HepG2 (cell line): Measurements from ENCODE around the gene SDK2. TPM values are rescaled to one million over a fixed set of nuclear protein-coding genes. Genes with fewer than 3 reads are reported as not detected.
A peak's percentile ranks its signal among the peaks of the same experiment; 100 is the strongest.

ENCODE experiments used
- FUBP1 ChIP-seq: sonication (generic); formaldehyde crosslinking; IDR thresholded peaks from 2 replicates; pipeline ENCODE4 v1.5.1; 2020; ENCODE audit warnings: missing genetic modification reagents, mild to moderate bottlenecking, borderline replicate concordance
- MEIS1 ChIP-seq: sonication (generic); formaldehyde crosslinking; IDR thresholded peaks from 2 replicates; pipeline ENCODE4 v1.9.0; 2021; ENCODE audit warnings: mild to moderate bottlenecking, missing genetic modification reagents, moderate library complexity, borderline replicate concordance
- MTF2 ChIP-seq: sonication (generic); formaldehyde crosslinking; IDR thresholded peaks from 2 replicates; pipeline ENCODE4 v1.5.0; 2020; ENCODE audit warnings: missing genetic modification reagents, borderline replicate concordance
- NFYB ChIP-seq: sonication (generic); formaldehyde crosslinking; IDR thresholded peaks from 2 replicates; pipeline ENCODE4 v1.4.0; 2020; ENCODE audit warnings: missing genetic modification reagents
- RARA ChIP-seq: IDR thresholded peaks from 2 replicates; pipeline ENCODE4 v1.6.1; 2016; ENCODE audit warnings: missing genetic modification reagents, missing compliant biosample characterization
- REPIN1 ChIP-seq: sonication (generic); formaldehyde crosslinking; IDR thresholded peaks from 2 replicates; pipeline ENCODE4 v1.8.0; 2022; ENCODE audit warnings: missing genetic modification reagents, low read depth, mild to moderate bottlenecking, borderline replicate concordance
- RNF219 ChIP-seq: sonication (generic); formaldehyde crosslinking; IDR thresholded peaks from 2 replicates; pipeline ENCODE4 v1.5.0; 2020; ENCODE audit warnings: mild to moderate bottlenecking, missing genetic modification reagents
- RXRA ChIP-seq: sonication (generic); formaldehyde crosslinking; IDR thresholded peaks from 2 replicates; pipeline ENCODE4 v1.5.1; 2020; ENCODE audit warnings: missing genetic modification reagents
- SIN3A ChIP-seq: IDR thresholded peaks from 2 replicates; pipeline ENCODE4 v1.6.1; 2011; ENCODE audit warnings: low read depth, mild to moderate bottlenecking, control low read depth, low read length, borderline replicate concordance
- YY1 ChIP-seq: IDR thresholded peaks from 2 replicates; pipeline ENCODE4 v1.6.1; 2011; ENCODE audit warnings: low read length, low read depth, moderate library complexity, mild to moderate bottlenecking; ENCODE audit not compliant: insufficient read depth, insufficient replicate concordance
- ZNF230 ChIP-seq: sonication (generic); formaldehyde crosslinking; IDR thresholded peaks from 2 replicates; pipeline ENCODE4 v1.4.0; 2020; ENCODE audit warnings: mild to moderate bottlenecking, missing genetic modification reagents
- ZNF280B ChIP-seq: sonication (generic); formaldehyde crosslinking; IDR thresholded peaks from 2 replicates; pipeline ENCODE4 v1.5.0; 2020; ENCODE audit warnings: missing genetic modification reagents, mild to moderate bottlenecking, borderline replicate concordance
- ZNF33B ChIP-seq: sonication (generic); formaldehyde crosslinking; IDR thresholded peaks from 2 replicates; pipeline ENCODE4 v1.5.1; 2020; ENCODE audit warnings: mild to moderate bottlenecking, missing genetic modification reagents
- ZNF605 ChIP-seq: sonication (generic); formaldehyde crosslinking; IDR thresholded peaks from 2 replicates; pipeline ENCODE4 v1.8.0; 2022; ENCODE audit warnings: mild to moderate bottlenecking, missing genetic modification reagents
- ZNF616 ChIP-seq: sonication (generic); formaldehyde crosslinking; IDR thresholded peaks from 2 replicates; pipeline ENCODE4 v1.5.0; 2020; ENCODE audit warnings: low read depth, mild to moderate bottlenecking, missing genetic modification reagents
- polyA plus RNA-seq, 8 experiments: library from polyadenylated mRNA; depleted of rRNA in 3 of 8; stranded (reverse) in 7 of 8; unstranded in 1 of 8; fragments of >200 nt; fragmentation: Illumina TruSeq in 4 of 8; extraction: Trizol in 4 of 8; gene quantifications; 2 replicates each; pipeline versions ENCODE4 v1.2.1 to v1.2.3, GENCODE V29; 2011 to 2016; ENCODE audit warnings: low read depth in 4 of 8, missing spikeins in 1 of 8, mixed read lengths in 1 of 8; ENCODE audit not compliant: insufficient read depth in 1 of 8
- total RNA-seq, 5 experiments: library from RNA; depleted of rRNA; stranded (reverse); fragments of >200 nt; fragmentation: Illumina TruSeq; extraction: Trizol; gene quantifications; 2 replicates each; pipeline ENCODE4 v1.2.3, GENCODE V29; 2016; ENCODE audit warnings: low read depth in 1 of 5
- TF ChIP-seq, protein P1 (sequence below): sonication (generic); formaldehyde crosslinking; IDR thresholded peaks from 2 replicates; pipeline ENCODE4 v1.4.0; 2020; ENCODE audit warnings: low read depth, mild to moderate bottlenecking, missing genetic modification reagents
- TF ChIP-seq, protein P2 (sequence below): sonication (generic); formaldehyde crosslinking; conservative IDR thresholded peaks from 2 replicates; pipeline ENCODE4 v1.8.0; 2022; ENCODE audit warnings: low read depth, missing genetic modification reagents

Gene SDK2
- total and polyA plus RNA-seq, 2 of the 13 experiments (the other 11 are each of a cell fraction or from before 2014, with no cell fraction given), result not detected

GRCh38 chr17:73297934-73298861, 346.0 kb downstream of the SDK2 start (continued):
- TF ChIP-seq RNF219 (CRISPR knock-in tag), result no peak
- TF ChIP-seq, protein P1, sequence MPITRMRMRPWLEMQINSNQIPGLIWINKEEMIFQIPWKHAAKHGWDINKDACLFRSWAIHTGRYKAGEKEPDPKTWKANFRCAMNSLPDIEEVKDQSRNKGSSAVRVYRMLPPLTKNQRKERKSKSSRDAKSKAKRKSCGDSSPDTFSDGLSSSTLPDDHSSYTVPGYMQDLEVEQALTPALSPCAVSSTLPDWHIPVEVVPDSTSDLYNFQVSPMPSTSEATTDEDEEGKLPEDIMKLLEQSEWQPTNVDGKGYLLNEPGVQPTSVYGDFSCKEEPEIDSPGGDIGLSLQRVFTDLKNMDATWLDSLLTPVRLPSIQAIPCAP (CRISPR knock-in tag), result no peak
- TF ChIP-seq RARA, result peak; percentile 59; the same call in 1 of the 2 replicates
- TF ChIP-seq ZNF33B (CRISPR knock-in tag), result no peak
- no peak for TF ChIP-seq SIN3A
- TF ChIP-seq YY1, result no peak
- TF ChIP-seq ZNF605 (CRISPR knock-in tag), result no peak
- no peak for TF ChIP-seq ZNF230 (CRISPR knock-in tag)
- no peak for TF ChIP-seq ZNF616 (CRISPR knock-in tag)
- TF ChIP-seq, protein P2, sequence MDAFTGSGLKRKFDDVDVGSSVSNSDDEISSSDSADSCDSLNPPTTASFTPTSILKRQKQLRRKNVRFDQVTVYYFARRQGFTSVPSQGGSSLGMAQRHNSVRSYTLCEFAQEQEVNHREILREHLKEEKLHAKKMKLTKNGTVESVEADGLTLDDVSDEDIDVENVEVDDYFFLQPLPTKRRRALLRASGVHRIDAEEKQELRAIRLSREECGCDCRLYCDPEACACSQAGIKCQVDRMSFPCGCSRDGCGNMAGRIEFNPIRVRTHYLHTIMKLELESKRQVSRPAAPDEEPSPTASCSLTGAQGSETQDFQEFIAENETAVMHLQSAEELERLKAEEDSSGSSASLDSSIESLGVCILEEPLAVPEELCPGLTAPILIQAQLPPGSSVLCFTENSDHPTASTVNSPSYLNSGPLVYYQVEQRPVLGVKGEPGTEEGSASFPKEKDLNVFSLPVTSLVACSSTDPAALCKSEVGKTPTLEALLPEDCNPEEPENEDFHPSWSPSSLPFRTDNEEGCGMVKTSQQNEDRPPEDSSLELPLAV (CRISPR knock-in tag), result no peak
- peak; percentile 72; the same call in 1 of the 2 replicates for TF ChIP-seq RXRA (CRISPR knock-in tag)
- no peak for TF ChIP-seq MEIS1
- TF ChIP-seq REPIN1, result no peak
- TF ChIP-seq NFYB (CRISPR knock-in tag), result no peak
- no peak for TF ChIP-seq FUBP1
- no peak for TF ChIP-seq MTF2 (CRISPR knock-in tag)
- no peak for TF ChIP-seq ZNF280B (CRISPR knock-in tag)
